HEK293 (cell line): Measurements from ENCODE around the gene RAB3IP.

Experiments
- CTCF ChIA-PET: fragments of 350-600 bp; formaldehyde crosslinking; extraction: SDS; loops from one replicate; lab custom pipeline; 2021; ENCODE audit warnings: antibody characterized with exemption; lab: Yijun Ruan, JAX
- POLR2A ChIA-PET: fragments of 300-600 bp; formaldehyde crosslinking; extraction: SDS; loops from one replicate; lab custom pipeline; 2020; ENCODE audit warnings: antibody characterized with exemption, inconsistent platforms; lab: Yijun Ruan, JAX
- H3K27ac ChIP-seq: fragments of 200-500 bp; sonication (Bioruptor generic); 2 replicates; pipeline ENCODE4 v1.5.1; 2014; ENCODE audit warnings: low read depth, low read length, control low read depth, inconsistent platforms; ENCODE audit errors: extremely low read depth
- H3K36me3 ChIP-seq, 2 experiments: fragments of 200-500 bp in 1 of 2; sonication (Bioruptor generic) in 1 of 2; 1 replicate in 1 of 2; 2 replicates in 1 of 2; pipeline ENCODE4 v1.5.1; 2014 to 2017; ENCODE audit warnings: inconsistent platforms in 2 of 2, low read length in 2 of 2; ENCODE audit not compliant: control insufficient read depth in 2 of 2, insufficient read depth in 1 of 2
- H3K4me1 ChIP-seq: fragments of 200-500 bp; sonication (Bioruptor generic); 2 replicates; pipeline ENCODE4 v1.5.1; 2014; ENCODE audit warnings: mild to moderate bottlenecking, low read length, inconsistent platforms; ENCODE audit not compliant: control insufficient read depth, insufficient read depth
- H3K4me3 ChIP-seq: 2 replicates; pipeline ENCODE4 v1.5.1; 2011; ENCODE audit warnings: low read depth, mild to moderate bottlenecking, control low read depth, low read length, moderate library complexity
- H3K9me3 ChIP-seq: fragments of 200-500 bp; sonication (Bioruptor generic); 2 replicates; pipeline ENCODE4 v1.5.1; 2014; ENCODE audit warnings: low read depth, low read length, inconsistent platforms; ENCODE audit not compliant: control insufficient read depth, insufficient read depth
- MEIS1 ChIP-seq: sonication (generic); formaldehyde crosslinking; IDR thresholded peaks from 2 replicates; pipeline ENCODE4 v1.8.1; 2022; ENCODE audit warnings: missing genetic modification reagents, mild to moderate bottlenecking, borderline replicate concordance
- OSR2 ChIP-seq: fragments of 450-650 bp; formaldehyde crosslinking; IDR thresholded peaks from 2 replicates; pipeline ENCODE4 v1.5.1; 2016; ENCODE audit warnings: missing biosample characterization, missing genetic modification characterization
- SP7 ChIP-seq: fragments of 450-650 bp; formaldehyde crosslinking; IDR thresholded peaks from 2 replicates; pipeline ENCODE4 v1.5.1; 2016; ENCODE audit warnings: missing biosample characterization, missing genetic modification characterization
- ZBTB8A ChIP-seq: fragments of 450-650 bp; formaldehyde crosslinking; IDR thresholded peaks from 2 replicates; pipeline ENCODE4 v1.5.1; 2016; ENCODE audit warnings: missing biosample characterization, missing genetic modification characterization
- ZFP69B ChIP-seq: fragments of 450-650 bp; formaldehyde crosslinking; IDR thresholded peaks from 2 replicates; pipeline ENCODE4 v1.5.1; 2016; ENCODE audit warnings: missing biosample characterization, missing genetic modification characterization
- ZNF140 ChIP-seq: fragments of 450-650 bp; formaldehyde crosslinking; IDR thresholded peaks from 2 replicates; pipeline ENCODE4 v1.5.1; 2016; ENCODE audit warnings: missing biosample characterization, missing genetic modification characterization
- ZNF2 ChIP-seq: fragments of 450-650 bp; formaldehyde crosslinking; IDR thresholded peaks from 2 replicates; pipeline ENCODE4 v1.5.1; 2016; ENCODE audit warnings: missing biosample characterization, missing genetic modification characterization
- ZNF202 ChIP-seq: fragments of 450-650 bp; formaldehyde crosslinking; IDR thresholded peaks from 2 replicates; pipeline ENCODE4 v1.5.1; 2016; ENCODE audit warnings: missing biosample characterization, missing genetic modification characterization, borderline replicate concordance
- ZNF211 ChIP-seq: fragments of 450-650 bp; formaldehyde crosslinking; IDR thresholded peaks from 2 replicates; pipeline ENCODE4 v1.5.1; 2016; ENCODE audit warnings: low read depth, missing biosample characterization, missing genetic modification characterization
- ZNF239 ChIP-seq: fragments of 450-650 bp; formaldehyde crosslinking; IDR thresholded peaks from 2 replicates; pipeline ENCODE4 v1.5.1; 2016; ENCODE audit warnings: missing biosample characterization, missing genetic modification characterization
- ZNF366 ChIP-seq: fragments of 450-650 bp; formaldehyde crosslinking; conservative IDR thresholded peaks from 2 replicates; pipeline ENCODE4 v1.5.1; 2016; ENCODE audit warnings: missing biosample characterization, missing genetic modification characterization
- ZNF433 ChIP-seq: fragments of 450-650 bp; formaldehyde crosslinking; IDR thresholded peaks from 2 replicates; pipeline ENCODE4 v1.5.1; 2016; ENCODE audit warnings: missing biosample characterization, missing genetic modification characterization, low read depth
- ZNF571 ChIP-seq: fragments of 450-650 bp; formaldehyde crosslinking; IDR thresholded peaks from 2 replicates; pipeline ENCODE4 v1.5.0; 2017; ENCODE audit warnings: missing biosample characterization, missing genetic modification characterization
- ZNF610 ChIP-seq: fragments of 450-650 bp; formaldehyde crosslinking; IDR thresholded peaks from 2 replicates; pipeline ENCODE4 v1.5.1; 2016; ENCODE audit warnings: missing biosample characterization, missing genetic modification characterization, borderline replicate concordance
- ZNF629 ChIP-seq: fragments of 450-650 bp; formaldehyde crosslinking; IDR thresholded peaks from 2 replicates; pipeline ENCODE4 v1.5.1; 2017; ENCODE audit warnings: missing biosample characterization, missing genetic modification characterization
- ZNF664 ChIP-seq: fragments of 450-650 bp; formaldehyde crosslinking; IDR thresholded peaks from 2 replicates; pipeline ENCODE4 v1.5.1; 2016; ENCODE audit warnings: missing biosample characterization, missing genetic modification characterization
- ZNF677 ChIP-seq: fragments of 450-650 bp; IDR thresholded peaks from 2 replicates; pipeline ENCODE4 v1.5.0; 2018; ENCODE audit warnings: missing biosample characterization, mild to moderate bottlenecking, missing genetic modification characterization, moderate library complexity
- ZNF76 ChIP-seq: fragments of 450-650 bp; formaldehyde crosslinking; IDR thresholded peaks from 2 replicates; pipeline ENCODE4; 2016; ENCODE audit warnings: low read depth, missing biosample characterization, missing genetic modification characterization, borderline replicate concordance
- ZNF837 ChIP-seq: fragments of 450-650 bp; formaldehyde crosslinking; IDR thresholded peaks from 2 replicates; pipeline ENCODE4 v1.5.1; 2016; ENCODE audit warnings: missing biosample characterization, missing genetic modification characterization
- ZSCAN23 ChIP-seq: fragments of 450-650 bp; formaldehyde crosslinking; IDR thresholded peaks from 2 replicates; pipeline ENCODE4 v1.5.1; 2016; ENCODE audit warnings: missing biosample characterization, missing genetic modification characterization
- TF ChIP-seq, protein P1 (sequence below): fragments of 450-650 bp; formaldehyde crosslinking; IDR thresholded peaks from 2 replicates; pipeline ENCODE4 v1.5.1; 2016; ENCODE audit warnings: missing biosample characterization, missing genetic modification characterization
- TF ChIP-seq, protein P2 (sequence below): fragments of 450-650 bp; formaldehyde crosslinking; IDR thresholded peaks from 2 replicates; pipeline ENCODE4 v1.5.1; 2017; ENCODE audit warnings: missing biosample characterization, missing genetic modification characterization
- TF ChIP-seq, protein P3 (sequence below): fragments of 450-650 bp; formaldehyde crosslinking; IDR thresholded peaks from 2 replicates; pipeline ENCODE4 v1.5.1; 2017; ENCODE audit warnings: missing biosample characterization, mild to moderate bottlenecking, missing genetic modification characterization, moderate library complexity
- TF ChIP-seq, protein P4 (sequence below): fragments of 450-650 bp; formaldehyde crosslinking; IDR thresholded peaks from 2 replicates; pipeline ENCODE4 v1.5.1; 2016; ENCODE audit warnings: missing biosample characterization, missing genetic modification characterization

RAB3IP gene

DNA sequence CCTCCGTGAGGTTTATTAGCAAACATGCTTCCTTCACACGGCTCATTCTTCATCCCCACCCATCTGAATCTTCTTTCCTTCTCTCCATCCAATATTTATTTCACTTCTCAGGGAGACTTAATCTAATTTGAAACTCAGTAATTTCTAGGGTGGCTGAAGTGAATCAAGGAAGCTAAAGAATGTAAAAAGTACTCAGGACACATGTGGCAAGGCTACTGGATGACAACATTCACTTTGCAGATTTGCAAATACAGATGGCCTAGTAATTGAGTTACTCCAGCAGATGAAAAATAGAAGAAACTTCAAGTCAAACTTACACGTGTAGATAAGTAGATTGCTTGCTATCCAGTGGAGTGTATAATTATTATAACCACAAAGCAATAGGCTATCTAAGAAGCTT is 24.1 kb upstream of the RAB3IP start (continued):
- no peak for TF ChIP-seq SP7 (tag by site-specific recombination)
- TF ChIP-seq ZNF837 (tag by site-specific recombination): no peak
- TF ChIP-seq ZNF433 (tag by site-specific recombination): no peak
- TF ChIP-seq MEIS1 (CRISPR knock-in tag): no peak

DNA sequence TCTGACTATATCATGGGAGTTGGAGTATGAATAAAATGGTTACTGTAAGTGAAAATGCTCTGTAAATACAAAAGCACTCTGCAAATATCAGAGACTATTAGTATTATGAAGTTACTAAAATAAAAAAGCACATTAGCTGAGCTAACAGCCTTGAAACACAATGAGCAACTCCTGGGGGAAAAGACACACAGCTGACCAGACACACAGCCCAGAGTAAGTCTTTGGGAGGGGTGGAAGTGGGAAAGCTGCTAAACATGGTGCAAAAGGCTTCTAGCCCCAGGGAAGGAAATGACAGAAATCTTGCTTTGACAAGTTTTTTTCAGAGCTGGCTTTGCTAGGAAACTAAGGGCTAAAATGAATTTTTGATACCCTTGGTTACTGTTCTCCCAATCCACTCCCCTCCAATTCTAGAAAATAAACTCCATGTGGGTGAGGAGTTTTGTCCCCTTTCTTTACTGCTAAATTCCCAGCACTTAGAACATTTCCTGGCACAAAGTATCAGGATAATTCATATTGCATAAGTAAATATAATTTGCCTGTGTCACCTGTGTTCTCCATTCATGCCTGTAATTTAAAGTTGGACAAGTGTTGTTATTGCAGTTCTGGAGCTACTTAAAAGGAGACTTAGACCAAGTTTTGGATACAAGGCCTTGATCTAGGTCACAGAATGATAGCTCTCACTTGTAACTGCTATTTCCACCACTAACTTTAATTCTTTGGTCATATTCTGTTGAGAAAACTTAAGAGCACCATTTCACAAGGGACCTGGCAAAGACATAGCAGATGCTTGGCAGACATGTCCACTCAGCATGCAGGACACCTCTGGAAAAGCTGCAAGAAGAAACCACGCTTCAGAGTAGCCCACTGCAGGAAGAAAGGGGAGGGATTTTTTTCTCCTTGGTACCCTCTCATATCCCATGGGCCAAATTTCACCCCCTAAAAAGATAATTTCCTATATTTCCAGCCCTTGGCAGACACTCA is 19.0 kb upstream of the RAB3IP start:
- ChIA-PET POLR2A (no interaction called here), CTCF (interaction anchor here (0.7 to 1.6 kb wide), 4 partner anchors 21 to 157 kb away, joined by 3 read pairs; no protein-coding TSS in a partner anchor)
- H3K4me1 ChIP-seq: no peaks in the 10 kb centered on the region
- H3K9me3 ChIP-seq: no peaks in the 10 kb centered on the region
- no peaks in the 10 kb centered on the region for H3K36me3 ChIP-seq
- no peak overlapping the region for H3K27ac ChIP-seq
- TF ChIP-seq ZNF629 (tag by site-specific recombination): no peak
- no peak for TF ChIP-seq OSR2 (tag by site-specific recombination)
- no peak for TF ChIP-seq ZNF677
- TF ChIP-seq, protein P1, sequence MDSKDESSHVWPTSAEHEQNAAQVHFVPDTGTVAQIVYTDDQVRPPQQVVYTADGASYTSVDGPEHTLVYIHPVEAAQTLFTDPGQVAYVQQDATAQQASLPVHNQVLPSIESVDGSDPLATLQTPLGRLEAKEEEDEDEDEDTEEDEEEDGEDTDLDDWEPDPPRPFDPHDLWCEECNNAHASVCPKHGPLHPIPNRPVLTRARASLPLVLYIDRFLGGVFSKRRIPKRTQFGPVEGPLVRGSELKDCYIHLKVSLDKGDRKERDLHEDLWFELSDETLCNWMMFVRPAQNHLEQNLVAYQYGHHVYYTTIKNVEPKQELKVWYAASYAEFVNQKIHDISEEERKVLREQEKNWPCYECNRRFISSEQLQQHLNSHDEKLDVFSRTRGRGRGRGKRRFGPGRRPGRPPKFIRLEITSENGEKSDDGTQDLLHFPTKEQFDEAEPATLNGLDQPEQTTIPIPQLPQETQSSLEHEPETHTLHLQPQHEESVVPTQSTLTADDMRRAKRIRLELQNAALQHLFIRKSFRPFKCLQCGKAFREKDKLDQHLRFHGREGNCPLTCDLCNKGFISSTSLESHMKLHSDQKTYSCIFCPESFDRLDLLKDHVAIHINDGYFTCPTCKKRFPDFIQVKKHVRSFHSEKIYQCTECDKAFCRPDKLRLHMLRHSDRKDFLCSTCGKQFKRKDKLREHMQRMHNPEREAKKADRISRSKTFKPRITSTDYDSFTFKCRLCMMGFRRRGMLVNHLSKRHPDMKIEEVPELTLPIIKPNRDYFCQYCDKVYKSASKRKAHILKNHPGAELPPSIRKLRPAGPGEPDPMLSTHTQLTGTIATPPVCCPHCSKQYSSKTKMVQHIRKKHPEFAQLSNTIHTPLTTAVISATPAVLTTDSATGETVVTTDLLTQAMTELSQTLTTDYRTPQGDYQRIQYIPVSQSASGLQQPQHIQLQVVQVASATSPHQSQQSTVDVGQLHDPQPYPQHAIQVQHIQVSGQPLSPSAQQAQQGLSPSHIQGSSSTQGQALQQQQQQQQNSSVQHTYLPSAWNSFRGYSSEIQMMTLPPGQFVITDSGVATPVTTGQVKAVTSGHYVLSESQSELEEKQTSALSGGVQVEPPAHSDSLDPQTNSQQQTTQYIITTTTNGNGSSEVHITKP (tag by site-specific recombination): peak; percentile 61
- no peak for TF ChIP-seq ZNF76 (tag by site-specific recombination)
- H3K4me3 ChIP-seq: no peak overlapping the region

DNA sequence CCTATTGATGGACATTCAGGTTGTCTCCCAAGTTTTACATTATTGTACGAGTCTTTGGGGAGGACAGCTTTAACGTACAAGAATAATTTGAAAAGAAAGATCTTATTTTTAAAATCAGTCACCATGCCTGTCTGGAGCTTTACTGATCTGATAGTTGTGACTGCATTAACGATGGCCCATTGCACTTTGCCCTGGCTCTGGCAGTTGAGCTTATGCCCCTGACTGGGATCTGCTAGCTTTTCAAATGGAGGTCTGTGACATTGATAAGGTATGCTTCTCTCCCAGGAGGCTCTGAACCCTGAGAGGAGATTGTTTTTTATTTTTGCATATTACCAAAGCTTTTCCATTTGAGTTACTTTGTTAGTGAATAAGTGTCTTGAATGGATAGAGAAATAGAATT is 17.9 kb upstream of the RAB3IP start:
- H3K4me3 ChIP-seq: no peak overlapping the region
- no peaks in the 10 kb centered on the region for H3K4me1 ChIP-seq
- H3K36me3 ChIP-seq: no peaks in the 10 kb centered on the region
- ChIA-PET CTCF (no interaction called here), POLR2A (no interaction called here)
- H3K9me3 ChIP-seq: no peaks in the 10 kb centered on the region
- no peak overlapping the region for H3K27ac ChIP-seq
- TF ChIP-seq ZFP69B (no peak), ZNF2 (tag by site-specific recombination) (no peak), ZSCAN23 (tag by site-specific recombination) (no peak), ZNF664 (no peak), ZBTB8A (tag by site-specific recombination) (no peak), ZNF610 (tag by site-specific recombination) (no peak), ZNF211 (tag by site-specific recombination) (no peak), ZNF366 (no peak), MEIS1 (CRISPR knock-in tag) (no peak), ZNF140 (tag by site-specific recombination) (no peak), ZNF202 (no peak), ZNF239 (tag by site-specific recombination) (no peak), ZNF571 (tag by site-specific recombination) (no peak)
- TF ChIP-seq, protein P2, sequence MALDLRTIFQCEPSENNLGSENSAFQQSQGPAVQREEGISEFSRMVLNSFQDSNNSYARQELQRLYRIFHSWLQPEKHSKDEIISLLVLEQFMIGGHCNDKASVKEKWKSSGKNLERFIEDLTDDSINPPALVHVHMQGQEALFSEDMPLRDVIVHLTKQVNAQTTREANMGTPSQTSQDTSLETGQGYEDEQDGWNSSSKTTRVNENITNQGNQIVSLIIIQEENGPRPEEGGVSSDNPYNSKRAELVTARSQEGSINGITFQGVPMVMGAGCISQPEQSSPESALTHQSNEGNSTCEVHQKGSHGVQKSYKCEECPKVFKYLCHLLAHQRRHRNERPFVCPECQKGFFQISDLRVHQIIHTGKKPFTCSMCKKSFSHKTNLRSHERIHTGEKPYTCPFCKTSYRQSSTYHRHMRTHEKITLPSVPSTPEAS (tag by site-specific recombination): no peak
- TF ChIP-seq, protein P3, sequence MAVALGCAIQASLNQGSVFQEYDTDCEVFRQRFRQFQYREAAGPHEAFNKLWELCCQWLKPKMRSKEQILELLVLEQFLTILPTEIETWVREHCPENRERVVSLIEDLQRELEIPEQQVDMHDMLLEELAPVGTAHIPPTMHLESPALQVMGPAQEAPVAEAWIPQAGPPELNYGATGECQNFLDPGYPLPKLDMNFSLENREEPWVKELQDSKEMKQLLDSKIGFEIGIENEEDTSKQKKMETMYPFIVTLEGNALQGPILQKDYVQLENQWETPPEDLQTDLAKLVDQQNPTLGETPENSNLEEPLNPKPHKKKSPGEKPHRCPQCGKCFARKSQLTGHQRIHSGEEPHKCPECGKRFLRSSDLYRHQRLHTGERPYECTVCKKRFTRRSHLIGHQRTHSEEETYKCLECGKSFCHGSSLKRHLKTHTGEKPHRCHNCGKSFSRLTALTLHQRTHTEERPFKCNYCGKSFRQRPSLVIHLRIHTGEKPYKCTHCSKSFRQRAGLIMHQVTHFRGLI (tag by site-specific recombination): no peak
- TF ChIP-seq, protein P4, sequence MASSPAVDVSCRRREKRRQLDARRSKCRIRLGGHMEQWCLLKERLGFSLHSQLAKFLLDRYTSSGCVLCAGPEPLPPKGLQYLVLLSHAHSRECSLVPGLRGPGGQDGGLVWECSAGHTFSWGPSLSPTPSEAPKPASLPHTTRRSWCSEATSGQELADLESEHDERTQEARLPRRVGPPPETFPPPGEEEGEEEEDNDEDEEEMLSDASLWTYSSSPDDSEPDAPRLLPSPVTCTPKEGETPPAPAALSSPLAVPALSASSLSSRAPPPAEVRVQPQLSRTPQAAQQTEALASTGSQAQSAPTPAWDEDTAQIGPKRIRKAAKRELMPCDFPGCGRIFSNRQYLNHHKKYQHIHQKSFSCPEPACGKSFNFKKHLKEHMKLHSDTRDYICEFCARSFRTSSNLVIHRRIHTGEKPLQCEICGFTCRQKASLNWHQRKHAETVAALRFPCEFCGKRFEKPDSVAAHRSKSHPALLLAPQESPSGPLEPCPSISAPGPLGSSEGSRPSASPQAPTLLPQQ: no peak
